ENCODE results near the gene ZNF675. TPM values are rescaled to one million over a fixed set of nuclear protein-coding genes. Genes with fewer than 3 reads are reported as not detected.
"Not testable (repeated sequence)": the region's sequence is repeated elsewhere in the genome, so short reads cannot be mapped to it uniquely, and the experiment has no call there.

Gene ZNF675
- total and polyA plus RNA-seq, 11 donors = 1.4 to 6.4 (median 3.0) TPM

DNA sequence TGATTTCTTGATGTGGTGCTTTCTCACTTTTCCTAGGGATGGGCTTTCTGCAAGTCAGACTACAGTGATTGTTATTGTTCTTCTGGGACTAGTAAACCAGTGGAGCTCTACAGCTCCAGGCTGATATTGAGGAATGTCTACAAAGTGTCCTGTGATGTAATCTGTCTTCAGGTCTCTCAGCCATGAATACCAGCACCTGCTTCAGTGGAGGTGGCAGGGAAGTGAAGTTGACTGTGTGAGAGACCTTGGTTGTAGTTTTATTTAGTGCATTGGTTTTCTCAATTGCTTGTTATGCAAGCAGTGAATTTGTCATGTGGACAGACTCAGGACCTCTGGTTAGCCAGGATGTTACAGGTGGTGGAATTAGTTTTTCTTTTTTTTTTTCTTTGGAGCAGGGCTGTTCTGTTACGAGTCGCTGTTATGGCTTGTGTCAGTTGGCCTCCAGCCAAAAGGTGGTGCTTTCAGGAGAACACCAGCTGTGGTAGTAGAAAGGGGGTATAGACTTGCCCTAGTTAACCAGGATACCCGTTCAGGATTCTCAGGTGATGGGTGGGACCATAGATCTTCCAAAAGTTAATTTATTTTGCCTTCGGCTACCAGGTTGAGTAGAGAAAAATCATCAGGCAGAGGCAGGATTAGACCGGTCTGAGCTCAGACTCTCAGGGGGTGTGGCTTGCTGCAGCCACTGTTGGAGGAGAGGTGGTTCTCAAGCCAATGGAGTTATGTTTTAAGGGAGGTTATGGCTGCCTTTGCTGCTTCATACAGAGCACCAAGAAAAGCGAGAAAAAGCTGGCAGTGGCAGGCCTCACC lies 11.9 kb upstream of the ZNF675 start:
- DNase-seq (no peak), ATAC-seq (peak in 1 of 4 donors; percentile 43)
- Histone ChIP-seq H3K27ac (no peak overlapping the region), H3K4me3 (no peak overlapping the region), H3K9me3 (peaks cover 0 to 4% (median 0%) of the 10 kb centered on the region in 12 donors), H3K4me1 (no peaks in the 10 kb centered on the region), H3K27me3 (no peaks in the 10 kb centered on the region), H3K36me3 (no peaks in the 10 kb centered on the region)
- 55 to 61% (median 58%) methylated on average over 6 of the region's 6 CpGs for WGBS, 4 donors
- TF ChIP-seq POLR2A (IDR thresholded peaks at IDR 0.05) (no peak), CTCF (IDR thresholded peaks at IDR 0.05) (no peak)
- intact Hi-C loops (cut with DNase I) = no loop called here

DNA sequence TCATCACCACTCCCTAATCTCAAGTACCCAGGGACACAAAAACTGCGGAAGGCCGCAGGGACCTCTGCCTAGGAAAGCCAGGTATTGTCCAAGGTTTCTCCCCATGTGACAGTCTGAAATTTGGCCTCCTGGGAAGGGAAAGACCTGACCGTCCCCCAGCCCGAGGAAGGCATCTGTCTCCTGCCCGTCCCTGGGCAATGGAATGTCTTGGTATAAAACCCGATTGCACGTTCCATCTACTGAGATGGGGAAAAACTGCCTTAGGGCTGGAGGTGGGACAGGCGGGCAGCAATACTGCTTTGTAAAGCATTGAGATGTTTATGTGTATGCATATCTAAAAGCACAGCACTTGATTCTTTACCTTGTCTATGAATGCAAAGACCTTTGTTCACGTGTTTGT lies 5.9 kb upstream of the ZNF675 start:
- ATAC-seq; H3K36me3 ChIP-seq; H3K27me3 ChIP-seq; H3K9me3 ChIP-seq; intact Hi-C loops (cut with DNase I); H3K4me3 ChIP-seq; H3K27ac ChIP-seq; H3K4me1 ChIP-seq; DNase-seq: not testable (repeated sequence)
- 73 to 78% (median 75%) methylated on average over 8 to 9 of the region's 9 CpGs for WGBS, 4 donors

GRCh38 chr19:23673132-23673531 lies 13.9 kb downstream of the ZNF675 start:
- 96 to 100% (median 96%) methylated on average over 2 of the region's 2 CpGs for WGBS, 4 donors
- H3K4me3 ChIP-seq = no peak overlapping the region
- DNase-seq (no peak), ATAC-seq (no peak)
- no peak overlapping the region for H3K27ac ChIP-seq
- H3K4me1 ChIP-seq = no peaks in the 10 kb centered on the region
- no peak for TF ChIP-seq CTCF (IDR thresholded peaks at IDR 0.05)
- TF ChIP-seq POLR2A (IDR thresholded peaks at IDR 0.05) = no peak
- no peaks in the 10 kb centered on the region for H3K27me3 ChIP-seq
- intact Hi-C loops (cut with DNase I) = no loop called here
- H3K9me3 ChIP-seq = peaks cover 0 to 8% (median 0%) of the 10 kb centered on the region in 12 donors
- no peaks in the 10 kb centered on the region for H3K36me3 ChIP-seq

GRCh38 chr19:23668606-23669005 lies 18.4 kb downstream of the ZNF675 start:
- ATAC-seq = not testable (repeated sequence)

GRCh38 chr19:23665651-23666410 lies 21.2 kb downstream of the ZNF675 start:
- DNase-seq (no peak), ATAC-seq (no peak)
- peaks cover 0 to 41% (median 8%) of the 10 kb centered on the region in 12 donors for H3K9me3 ChIP-seq
- H3K4me1 ChIP-seq = no peaks in the 10 kb centered on the region
- H3K27ac ChIP-seq = no peak overlapping the region
- H3K27me3 ChIP-seq = no peaks in the 10 kb centered on the region
- peaks cover 6 to 32% (median 23%) of the 10 kb centered on the region in 9 donors for H3K36me3 ChIP-seq
- 48 to 57% (median 55%) methylated on average over 3 of the region's 3 CpGs for whole genome bisulfite sequencing, 4 donors
- no peak overlapping the region for H3K4me3 ChIP-seq
- intact Hi-C loops (cut with DNase I) = no loop called here
- TF ChIP-seq CTCF (IDR thresholded peaks at IDR 0.05) (no peak), POLR2A (IDR thresholded peaks at IDR 0.05) (no peak)

More at GRCh38 chr19:23668606-23669005, 18.4 kb downstream of the ZNF675 start:
- 88 to 90% (median 89%) methylated on average over 9 to 32 of the region's 32 CpGs for WGBS, 4 donors
- intact Hi-C loops (cut with DNase I); DNase-seq; H3K36me3 ChIP-seq; H3K27ac ChIP-seq; H3K4me3 ChIP-seq; H3K27me3 ChIP-seq; H3K4me1 ChIP-seq: not testable (repeated sequence)
- peaks cover 0 to 15% (median 0%) of the 10 kb centered on the region in 12 donors for H3K9me3 ChIP-seq

DNA sequence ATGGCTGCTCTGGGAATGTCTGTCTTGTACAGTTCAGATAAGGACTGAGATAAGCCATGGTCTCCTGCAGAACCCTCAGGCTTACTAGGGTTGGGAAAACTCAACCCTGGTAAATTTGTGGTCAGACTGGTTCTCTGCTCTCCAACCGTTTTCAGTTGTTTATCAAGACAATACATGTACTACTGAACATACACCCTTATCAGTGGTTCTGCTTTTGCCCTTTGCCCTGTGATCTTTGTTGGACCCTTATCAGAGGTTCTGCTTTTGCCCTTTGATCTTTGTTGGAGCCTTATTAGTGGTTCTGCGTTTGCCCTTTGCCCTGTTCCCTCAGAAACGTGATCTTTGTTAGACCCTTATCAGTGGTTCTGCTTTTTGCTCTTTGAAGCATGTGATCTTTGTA lies 37.2 kb downstream of the ZNF675 start:
- DNase-seq; intact Hi-C loops (cut with DNase I): not testable (repeated sequence)
- 30 to 46% (median 34%) methylated on average over 3 of the region's 3 CpGs for WGBS, 4 donors

More for the DNA sequence above, 37.2 kb downstream of the ZNF675 start:
- not testable (repeated sequence) for H3K27me3 ChIP-seq, ATAC-seq, H3K4me3 ChIP-seq, H3K4me1 ChIP-seq, H3K27ac ChIP-seq
- Histone ChIP-seq H3K36me3 (peaks cover 3 to 25% (median 15%) of the 10 kb centered on the region in 9 donors), H3K9me3 (peaks cover 0 to 90% (median 39%) of the 10 kb centered on the region in 12 donors)

Measured in heart left ventricle (tissue), 16 donors.